Prostate gland (tissue), 2 donors: Measurements from ENCODE around the gene SMYD3. TPM values are rescaled to one million over a fixed set of nuclear protein-coding genes. Genes with fewer than 3 reads are reported as not detected.

ENCODE experiments used
- DNase-seq: peaks from one replicate; pipeline ENCODE4 v3.0.0-alpha.2; 2019; ENCODE audit warnings: low spot score
- H3K27ac ChIP-seq, 2 donors: fragments of 200-600 bp; sonication (generic); 2 replicates each; pipeline ENCODE4 v1.5.1; 2017 to 2019
- H3K27me3 ChIP-seq: fragments of 200-600 bp; sonication (generic); replicated peaks from 2 replicates; pipeline ENCODE4 v1.5.1; 2019; ENCODE audit not compliant: insufficient read depth
- H3K36me3 ChIP-seq, 2 donors: fragments of 200-600 bp; sonication (generic); 1 replicate in 1 of 2; 2 replicates in 1 of 2; pipeline versions ENCODE4 v1.5.1 to v1.8.1; 2017 to 2019
- H3K4me1 ChIP-seq: fragments of 200-600 bp; sonication (generic); replicated peaks from 2 replicates; pipeline ENCODE4 v1.5.1; 2019
- H3K4me3 ChIP-seq, 2 donors: fragments of 200-600 bp; sonication (generic); 2 replicates each; pipeline ENCODE4 v1.5.1; 2017 to 2019
- H3K9me3 ChIP-seq: fragments of 200-600 bp; sonication (generic); 2 replicates; pipeline ENCODE4 v1.5.1; 2017
- CTCF ChIP-seq, 4 experiments: fragments of 200-600 bp in 2 of 4; fragments of 450-650 bp in 2 of 4; sonication (generic) in 2 of 4; IDR thresholded peaks; 1 replicate in 3 of 4; 2 replicates in 1 of 4; pipeline ENCODE4 v1.5.1; 2016 to 2019; ENCODE audit warnings: antibody characterized with exemption in 4 of 4, mild to moderate bottlenecking in 2 of 4, moderate library complexity in 2 of 4
- POLR2A ChIP-seq: fragments of 450-650 bp; IDR thresholded peaks from one replicate; pipeline ENCODE4 v1.6.1; 2016; ENCODE audit warnings: antibody characterized with exemption, mild to moderate bottlenecking
- POLR2AphosphoS5 ChIP-seq: sonication (generic); formaldehyde crosslinking; IDR thresholded peaks from one replicate; pipeline ENCODE4 v1.6.1; 2017; ENCODE audit warnings: antibody characterized with exemption
- WGBS: methylation state at CpG from one replicate; pipeline ENCODE4 v1.1.5; 2018; 5-methylcytosine and 5-hydroxymethylcytosine counted together
- intact Hi-C: fragments of 100-400 bp; cut with DNase I; formaldehyde crosslinking; loops from one replicate; pipeline ENCODE4 v1.14.2; 2022
- total RNA-seq, 2 donors: library from RNA; depleted of rRNA; stranded (reverse); fragments of >200 nt; gene quantifications; one replicate each; pipeline ENCODE4 v1.1.0, GENCODE V29; 2016

Gene SMYD3
- total RNA-seq, 2 donors from 2014 or later: 19.8 to 23.9 TPM

GRCh38 chr1:245807306-245807705, 699.8 kb downstream of the SMYD3 start:
- no peak overlapping the region for H3K27ac ChIP-seq
- H3K4me3 ChIP-seq: no peak overlapping the region
- intact Hi-C loops: loop anchor here (10.0 kb wide), 1 partner anchor 157 kb away; no protein-coding TSS in a partner anchor
- no peak for DNase-seq
- TF ChIP-seq CTCF (IDR thresholded peaks at IDR 0.05): no peak
- TF ChIP-seq POLR2AphosphoS5: no peak
- no peak for TF ChIP-seq POLR2A
- no peaks in the 10 kb centered on the region for H3K27me3 ChIP-seq
- 72% methylated on average over 10 of the region's 10 CpGs for WGBS
- no peaks in the 10 kb centered on the region for H3K9me3 ChIP-seq
- no peaks in the 10 kb centered on the region for H3K36me3 ChIP-seq
- H3K4me1 ChIP-seq: no peaks in the 10 kb centered on the region

GRCh38 chr1:245805532-245805931, 701.5 kb downstream of the SMYD3 start:
- intact Hi-C loops: loop anchor here (10.0 kb wide), 1 partner anchor 159 kb away; no protein-coding TSS in a partner anchor
- WGBS: 0% methylated on average over 1 of the region's 1 CpG
- Histone ChIP-seq H3K27me3 (no peaks in the 10 kb centered on the region), H3K27ac (no peak overlapping the region), H3K4me3 (no peak overlapping the region), H3K4me1 (no peaks in the 10 kb centered on the region), H3K36me3 (no peaks in the 10 kb centered on the region), H3K9me3 (no peaks in the 10 kb centered on the region)
- no peak for DNase-seq
- TF ChIP-seq POLR2AphosphoS5 (no peak), POLR2A (no peak), CTCF (IDR thresholded peaks at IDR 0.05) (no peak)

- H3K4me3 ChIP-seq: no peak overlapping the region
- H3K9me3 ChIP-seq: no peaks in the 10 kb centered on the region
- 79% methylated on average over 4 of the region's 4 CpGs for WGBS
- no peak overlapping the region for H3K27ac ChIP-seq
- no peaks in the 10 kb centered on the region for H3K36me3 ChIP-seq
- H3K4me1 ChIP-seq: no peaks in the 10 kb centered on the region
- DNase-seq: no peak
- no peak for TF ChIP-seq CTCF (IDR thresholded peaks at IDR 0.05)
- no peak for TF ChIP-seq POLR2A
- TF ChIP-seq POLR2AphosphoS5: no peak
- H3K27me3 ChIP-seq: no peaks in the 10 kb centered on the region
- intact Hi-C loops: loop anchor here (10.0 kb wide), 1 partner anchor 160 kb away; no protein-coding TSS in a partner anchor
Measured at GRCh38 chr1:245804696-245805095, 702.4 kb downstream of the SMYD3 start.

- Histone ChIP-seq H3K9me3 (no peaks in the 10 kb centered on the region), H3K4me1 (no peaks in the 10 kb centered on the region), H3K27me3 (no peaks in the 10 kb centered on the region), H3K4me3 (no peak overlapping the region), H3K27ac (no peak overlapping the region), H3K36me3 (no peaks in the 10 kb centered on the region)
- 95% methylated on average over 5 of the region's 5 CpGs for WGBS
- no peak for TF ChIP-seq POLR2A
- no peak for TF ChIP-seq CTCF (IDR thresholded peaks at IDR 0.05)
- TF ChIP-seq POLR2AphosphoS5: no peak
- intact Hi-C loops: loop anchor here (10.0 kb wide), 1 partner anchor 161 kb away; no protein-coding TSS in a partner anchor
- no peak for DNase-seq
Measured at GRCh38 chr1:245803666-245804037, 703.4 kb downstream of the SMYD3 start.

GRCh38 chr1:245802941-245803665, 704.0 kb downstream of the SMYD3 start:
- Histone ChIP-seq H3K9me3 (no peaks in the 10 kb centered on the region), H3K27ac (no peak overlapping the region), H3K36me3 (no peaks in the 10 kb centered on the region), H3K4me3 (no peak overlapping the region), H3K4me1 (no peaks in the 10 kb centered on the region), H3K27me3 (no peaks in the 10 kb centered on the region)
- DNase-seq: no peak
- no peak for TF ChIP-seq POLR2AphosphoS5
- no peak for TF ChIP-seq POLR2A
- intact Hi-C loops: loop anchor here (10.0 kb wide), 1 partner anchor 162 kb away; no protein-coding TSS in a partner anchor
- WGBS: 90% methylated on average over 9 of the region's 9 CpGs
